ENCODE data around the gene POLN.
"Not testable (repeated sequence)": the region's sequence is repeated elsewhere in the genome, so short reads cannot be mapped to it uniquely, and the experiment has no call there.

Gene POLN

GRCh38 chr4:2275044-2275397, 33.1 kb upstream of the POLN start:
- DNase-seq: not testable (repeated sequence)

- DNase-seq: no peak
Measured at GRCh38 chr4:2274320-2275043, 32.6 kb upstream of the POLN start.

- no peak for DNase-seq
Measured at GRCh38 chr4:2273657-2274319, 31.9 kb upstream of the POLN start.

GRCh38 chr4:2273221-2273620, 31.3 kb upstream of the POLN start:
- DNase-seq: no peak

GRCh38 chr4:2272828-2273120, 30.9 kb upstream of the POLN start:
- DNase-seq: no peak

GRCh38 chr4:2272026-2272827, 30.3 kb upstream of the POLN start:
- no peak for DNase-seq

GRCh38 chr4:2271279-2272025, 29.5 kb upstream of the POLN start:
- no peak for DNase-seq

- no peak for DNase-seq
Measured at GRCh38 chr4:2270341-2271165, 28.6 kb upstream of the POLN start.

GRCh38 chr4:2269618-2270163, 27.8 kb upstream of the POLN start:
- DNase-seq: no peak

GRCh38 chr4:2269206-2269531, 27.2 kb upstream of the POLN start:
- DNase-seq: no peak

GRCh38 chr4:2268357-2269205, 26.7 kb upstream of the POLN start:
- DNase-seq: no peak

- DNase-seq: no peak
Measured at GRCh38 chr4:2267841-2268240, 25.9 kb upstream of the POLN start.

GRCh38 chr4:2267320-2267811, 25.4 kb upstream of the POLN start:
- DNase-seq: no peak

- no peak for DNase-seq
Measured at GRCh38 chr4:2266821-2267220, 24.9 kb upstream of the POLN start.

- no peak for DNase-seq
Measured at GRCh38 chr4:2266181-2266580, 24.3 kb upstream of the POLN start.

- DNase-seq: no peak
Measured at GRCh38 chr4:2265113-2266110, 23.5 kb upstream of the POLN start.

- DNase-seq: no peak
Measured at GRCh38 chr4:2264481-2265041, 22.6 kb upstream of the POLN start.

- DNase-seq: no peak
Measured at GRCh38 chr4:2263926-2264321, 22.0 kb upstream of the POLN start.

GRCh38 chr4:2262944-2263250, 21.0 kb upstream of the POLN start:
- DNase-seq: no peak
